GM10266 (cell line): ENCODE data around the gene COMTD1.
"Not testable (repeated sequence)": the region's sequence is repeated elsewhere in the genome, so short reads cannot be mapped to it uniquely, and the experiment has no call there.

Experiments
- DNase-seq: peaks from one replicate; pipeline ENCODE4 v3.0.0; 2012; ENCODE audit errors: extremely low spot score
- CTCF ChIP-seq: IDR thresholded peaks from 2 replicates; pipeline ENCODE4 v1.5.1; 2012; ENCODE audit warnings: mild to moderate bottlenecking, low read depth; ENCODE audit not compliant: control insufficient read depth, insufficient read depth; ENCODE audit errors: missing control alignments

Gene COMTD1

GRCh38 chr10:75207857-75208144 is 28.0 kb downstream of the COMTD1 start:
- DNase-seq = no peak
- no peak for TF ChIP-seq CTCF

- no peak for DNase-seq
- TF ChIP-seq CTCF = no peak
Measured at GRCh38 chr10:75207079-75207856, 28.5 kb downstream of the COMTD1 start.

- not testable (repeated sequence) for DNase-seq
Measured at GRCh38 chr10:75206638-75207037, 29.1 kb downstream of the COMTD1 start.

- DNase-seq = no peak
- no peak for TF ChIP-seq CTCF
Measured at GRCh38 chr10:75205908-75206307, 29.8 kb downstream of the COMTD1 start.

GRCh38 chr10:75203724-75204123 is 32.0 kb downstream of the COMTD1 start:
- no peak for DNase-seq
- no peak for TF ChIP-seq CTCF

- DNase-seq = not testable (repeated sequence)
Measured at GRCh38 chr10:75203046-75203620, 32.6 kb downstream of the COMTD1 start.

GRCh38 chr10:75202321-75203045 is 33.3 kb downstream of the COMTD1 start:
- DNase-seq = no peak
- TF ChIP-seq CTCF = no peak

- no peak for TF ChIP-seq CTCF
- DNase-seq = no peak
Measured at GRCh38 chr10:75201793-75202307, 33.9 kb downstream of the COMTD1 start.

- DNase-seq = not testable (repeated sequence)
Measured at GRCh38 chr10:75199949-75200348, 35.8 kb downstream of the COMTD1 start.
